Activated CD8-positive, alpha-beta T cell treated with anti-CD3 and anti-CD28 coated beads for 36 hours (primary cell): ENCODE results near the gene SCFD2. TPM values are rescaled to one million over a fixed set of nuclear protein-coding genes. Genes with fewer than 3 reads are reported as not detected.

ENCODE experiments used
- ATAC-seq: fragments of 200-7000 bp; cut with Tn5 transposase; one replicate; pipeline ENCODE4 v1.10.0; 2021; ENCODE audit warnings: mild to moderate bottlenecking, moderate library complexity
- CTCF ChIA-PET: fragments of 350-600 bp; sonication (Branson Sonifier 250); formaldehyde crosslinking; loops from one replicate; lab custom pipeline; 2021; ENCODE audit warnings: antibody characterized with exemption; lab: Charles Lee
- POLR2A ChIA-PET: fragments of 350-600 bp; sonication (Branson Sonifier 250); formaldehyde crosslinking; loops from one replicate; lab custom pipeline; 2021; ENCODE audit warnings: antibody characterized with exemption; lab: Charles Lee
- DNase-seq: peaks from one replicate; pipeline ENCODE4 v3.0.0-alpha.2; 2020
- H3K27ac Mint-ChIP-seq: one replicate; pipeline ENCODE4 v1.8.0; 2021; ENCODE audit warnings: mild to moderate bottlenecking, mixed read lengths
- H3K27me3 Mint-ChIP-seq: one replicate; pipeline ENCODE4 v1.8.0; 2021; ENCODE audit warnings: mixed read lengths
- H3K36me3 Mint-ChIP-seq: one replicate; pipeline ENCODE4 v1.8.0; 2021; ENCODE audit warnings: low read depth, mixed read lengths
- H3K4me1 Mint-ChIP-seq: one replicate; pipeline ENCODE4 v1.8.0; 2021; ENCODE audit warnings: low read depth, mixed read lengths
- H3K4me3 Mint-ChIP-seq: one replicate; pipeline ENCODE4 v1.8.0; 2021; ENCODE audit warnings: mild to moderate bottlenecking, moderate library complexity, mixed read lengths
- H3K9me3 Mint-ChIP-seq: one replicate; pipeline ENCODE4 v1.8.0; 2021; ENCODE audit warnings: mixed read lengths
- CTCF ChIP-seq: fragments of 200-600 bp; IDR thresholded peaks from one replicate; pipeline ENCODE4 v1.8.0; 2022; ENCODE audit warnings: antibody characterized with exemption, mild to moderate bottlenecking
- intact Hi-C: fragments of 100-400 bp; cut with micrococcal nuclease; formaldehyde crosslinking; loops from one replicate; pipeline ENCODE4 v1.10.0; 2022
- total RNA-seq, 2 experiments: library from RNA; stranded (reverse); gene quantifications; one replicate each; pipeline ENCODE4 v1.2.3, GENCODE V29; 2021

SCFD2 gene
- total RNA-seq, 2 experiments from 2014 or later, result 21.4 to 22.1 TPM

DNA sequence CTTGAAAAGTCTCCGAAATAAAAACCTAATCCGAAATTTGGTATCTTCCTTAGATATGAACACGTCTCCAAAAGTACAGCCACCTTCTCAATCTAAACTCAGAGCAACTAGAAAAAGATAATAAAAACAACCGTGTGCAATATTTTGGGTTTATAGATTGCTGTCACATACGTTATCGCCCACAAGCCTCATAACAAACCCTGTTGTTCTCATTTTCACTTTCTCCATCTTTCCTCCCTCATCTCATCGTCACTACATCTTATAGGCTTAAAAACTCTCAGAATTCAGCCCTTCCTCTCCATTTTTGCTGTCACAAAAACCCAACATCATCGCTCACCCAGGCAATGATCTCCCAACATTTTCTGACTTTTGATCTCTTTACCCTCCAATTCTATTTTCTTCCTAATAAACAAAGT, 448 bp upstream of the SCFD2 start:
- Mint-ChIP-seq H3K27ac (peak overlapping the region; percentile 92), H3K4me3 (peak overlapping the region; percentile 96), H3K27me3 (peaks cover 11% of the 10 kb centered on the region), H3K9me3 (no peaks in the 10 kb centered on the region), H3K4me1 (peaks cover 30% of the 10 kb centered on the region), H3K36me3 (peaks cover 8% of the 10 kb centered on the region)
- no peak for DNase-seq
- CTCF ChIA-PET, result interaction anchor here (0.9 to 1.3 kb wide), 2 partner anchors 9 to 15 kb away, joined by 3 to 7 read pairs; no protein-coding TSS in a partner anchor
- ATAC-seq, result peak; percentile 55
- POLR2A ChIA-PET, result interaction anchor here (2.9 kb wide), 1 partner anchor 11 kb away, joined by 13 read pairs; the partner anchor contains the start of gene FIP1L1
- no peak for TF ChIP-seq CTCF
- intact Hi-C loops, result loop anchor here (10.0 kb wide), 1 partner anchor 352 kb away; no protein-coding TSS in a partner anchor

DNA sequence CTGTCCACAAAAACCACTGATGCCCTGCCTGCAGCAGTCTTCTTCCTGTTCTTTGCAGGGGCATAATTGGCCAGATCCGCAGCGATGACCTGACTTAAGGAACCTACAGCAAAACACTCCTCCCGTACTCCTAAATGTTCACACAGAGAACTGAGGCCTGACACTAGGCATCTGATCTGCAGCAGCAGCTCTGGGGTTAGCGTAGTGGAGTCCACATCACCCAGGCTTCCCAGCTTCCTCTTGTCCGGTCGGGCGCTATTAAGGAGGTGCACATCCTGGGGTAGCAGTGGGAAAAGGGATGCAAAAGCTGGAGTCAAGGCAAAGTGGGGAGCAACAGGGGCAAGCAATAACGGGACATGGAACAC, 758 bp downstream of the SCFD2 start:
- CTCF ChIA-PET, result interaction anchor here (1.0 kb wide), 1 partner anchor 349 kb away, joined by 3 read pairs; no protein-coding TSS in a partner anchor
- peaks cover 40% of the 10 kb centered on the region for H3K4me1 Mint-ChIP-seq

DNA sequence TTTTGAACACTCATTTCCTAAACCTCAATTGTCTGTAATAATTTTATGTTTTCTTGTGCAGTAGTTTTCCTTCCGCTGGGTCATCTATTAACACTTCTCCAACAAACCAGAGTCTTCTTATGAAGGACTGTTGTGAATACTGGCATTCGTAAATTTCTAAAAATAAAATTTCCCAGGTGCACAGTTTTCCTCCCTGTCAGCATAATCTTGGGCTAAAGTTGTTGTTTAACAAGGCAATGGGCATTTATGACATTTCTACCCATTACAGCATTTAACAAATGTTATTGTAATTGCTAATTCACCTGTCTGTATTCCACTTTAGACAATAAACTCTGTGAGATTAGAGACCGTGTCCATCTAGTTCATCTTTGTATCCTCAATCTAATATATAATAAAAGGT, 1.2 kb downstream of the SCFD2 start:
- Mint-ChIP-seq H3K4me3 (peak overlapping the region; percentile 96), H3K4me1 (peaks cover 41% of the 10 kb centered on the region), H3K9me3 (no peaks in the 10 kb centered on the region), H3K36me3 (peaks cover 14% of the 10 kb centered on the region), H3K27ac (peak overlapping the region; percentile 16), H3K27me3 (peaks cover 2% of the 10 kb centered on the region)
- ATAC-seq, result no peak
- intact Hi-C loops, result loop anchor here (10.0 kb wide), 1 partner anchor 350 kb away; no protein-coding TSS in a partner anchor
- no peak for DNase-seq
- ChIA-PET POLR2A (no interaction called here), CTCF (interaction anchor here (1.0 kb wide), 1 partner anchor 348 kb away, joined by 3 read pairs; no protein-coding TSS in a partner anchor)
- no peak for TF ChIP-seq CTCF

More for the DNA sequence above, 758 bp downstream of the SCFD2 start:
- peak overlapping the region; percentile 92 for H3K27ac Mint-ChIP-seq
- ATAC-seq (peak; percentile 7), DNase-seq (peak; percentile 23)
- H3K4me3 Mint-ChIP-seq, result peak overlapping the region; percentile 96
- peaks cover 6% of the 10 kb centered on the region for H3K27me3 Mint-ChIP-seq
- peaks cover 12% of the 10 kb centered on the region for H3K36me3 Mint-ChIP-seq
- H3K9me3 Mint-ChIP-seq, result no peaks in the 10 kb centered on the region
- intact Hi-C loops, result loop anchor here (10.0 kb wide), 1 partner anchor 350 kb away; no protein-coding TSS in a partner anchor
- TF ChIP-seq CTCF, result no peak
- POLR2A ChIA-PET, result no interaction called here

GRCh38 chr4:53362093-53362492, 3.8 kb downstream of the SCFD2 start:
- intact Hi-C loops, result loop anchor here (10.0 kb wide), 1 partner anchor 347 kb away; no protein-coding TSS in a partner anchor
- peak overlapping the region; percentile 65 for H3K4me3 Mint-ChIP-seq
- H3K27me3 Mint-ChIP-seq, result no peaks in the 10 kb centered on the region
- ChIA-PET CTCF (no interaction called here), POLR2A (no interaction called here)
- no peaks in the 10 kb centered on the region for H3K9me3 Mint-ChIP-seq
- TF ChIP-seq CTCF, result no peak
- H3K27ac Mint-ChIP-seq, result no peak overlapping the region
- H3K4me1 Mint-ChIP-seq, result peaks cover 47% of the 10 kb centered on the region
- peaks cover 19% of the 10 kb centered on the region for H3K36me3 Mint-ChIP-seq
- DNase-seq (no peak), ATAC-seq (no peak)

DNA sequence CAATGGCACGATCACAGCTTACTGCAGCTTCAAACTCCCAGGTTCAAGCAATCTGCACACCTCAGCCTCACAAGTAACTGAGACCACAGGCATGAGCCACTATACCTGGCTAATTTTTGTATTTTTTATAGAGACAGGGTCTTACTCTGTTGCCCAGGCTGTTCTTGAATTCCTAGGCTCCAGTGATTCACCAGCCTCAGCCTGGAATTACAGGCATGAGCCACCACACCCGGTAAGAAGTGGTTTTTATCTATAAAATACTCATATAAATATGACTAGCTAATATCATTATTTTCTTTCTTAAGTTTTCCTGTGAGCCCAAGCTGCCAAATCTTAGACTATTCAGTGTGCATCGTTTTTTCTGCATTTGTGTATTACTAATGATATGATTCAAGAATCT, 4.4 kb downstream of the SCFD2 start:
- CTCF ChIA-PET, result no interaction called here
- POLR2A ChIA-PET, result interaction anchor here (1.1 kb wide), 1 partner anchor 28 kb away, joined by 4 read pairs; no protein-coding TSS in a partner anchor
- intact Hi-C loops, result loop anchor here (10.0 kb wide), 1 partner anchor 347 kb away; no protein-coding TSS in a partner anchor
- TF ChIP-seq CTCF, result no peak
- DNase-seq, result no peak
- ATAC-seq, result no peak
- Mint-ChIP-seq H3K9me3 (no peaks in the 10 kb centered on the region), H3K27ac (no peak overlapping the region), H3K36me3 (peaks cover 19% of the 10 kb centered on the region), H3K27me3 (no peaks in the 10 kb centered on the region), H3K4me3 (no peak overlapping the region), H3K4me1 (peaks cover 41% of the 10 kb centered on the region)
